DMS 273 (cell line): ENCODE results near the gene SAC3D1.
A peak's percentile ranks its signal among the peaks of the same experiment; 100 is the strongest.

Source experiments
- DNase-seq: peaks from one replicate; lab custom pipeline; 2025; ENCODE audit not compliant: unreplicated experiment; lab: John Stamatoyannopoulos, UW

SAC3D1 gene

GRCh38 chr11:65059959-65060824, 19.2 kb downstream of the SAC3D1 start:
- no peak for DNase-seq

GRCh38 chr11:65060913-65061408, 20.0 kb downstream of the SAC3D1 start:
- DNase-seq, result peak; percentile 14

GRCh38 chr11:65063532-65063931, 22.5 kb downstream of the SAC3D1 start:
- DNase-seq, result no peak

GRCh38 chr11:65064847-65065240, 23.8 kb downstream of the SAC3D1 start:
- DNase-seq, result no peak

GRCh38 chr11:65065851-65066250, 24.8 kb downstream of the SAC3D1 start:
- no peak for DNase-seq

- no peak for DNase-seq
Observed at GRCh38 chr11:65066315-65066714, 25.3 kb downstream of the SAC3D1 start.

GRCh38 chr11:65066805-65067291, 25.8 kb downstream of the SAC3D1 start:
- DNase-seq, result no peak

- DNase-seq, result no peak
Observed at GRCh38 chr11:65067446-65067845, 26.4 kb downstream of the SAC3D1 start.

- DNase-seq, result no peak
Observed at GRCh38 chr11:65069217-65069616, 28.2 kb downstream of the SAC3D1 start.

GRCh38 chr11:65071907-65072630, 31.1 kb downstream of the SAC3D1 start:
- no peak for DNase-seq

- DNase-seq, result no peak
Observed at GRCh38 chr11:65072631-65072966, 31.6 kb downstream of the SAC3D1 start.

- peak; percentile 85 for DNase-seq
Observed at GRCh38 chr11:65077451-65077850, 36.4 kb downstream of the SAC3D1 start.

- DNase-seq, result peak; percentile 73
Observed at GRCh38 chr11:65078151-65078550, 37.1 kb downstream of the SAC3D1 start.

- DNase-seq, result no peak
Observed at GRCh38 chr11:65078786-65079342, 37.9 kb downstream of the SAC3D1 start.

- DNase-seq, result no peak
Observed at GRCh38 chr11:65083134-65083833, 42.3 kb downstream of the SAC3D1 start.

- peak; percentile 97 for DNase-seq
Observed at GRCh38 chr11:65083834-65084597, 43.0 kb downstream of the SAC3D1 start, which contains the start of the genes CDCA5 and ZFPL1. Gene CDCA5 (minus strand): TSS chr11:65084040. CDS start chr11:65083978, 62 bp downstream. Gene ZFPL1 (plus strand): TSS chr11:65084222. CDS start chr11:65084699, 477 bp downstream.

GRCh38 chr11:65084598-65085375, 43.8 kb downstream of the SAC3D1 start:
- DNase-seq, result no peak

GRCh38 chr11:65085446-65085845, 44.4 kb downstream of the SAC3D1 start:
- no peak for DNase-seq

- DNase-seq, result no peak
Observed at GRCh38 chr11:65086809-65087208, 45.8 kb downstream of the SAC3D1 start.
